Mammary epithelial cell (primary cell): ENCODE measurements around the gene HIPK4.

Source experiments
- EZH2 ChIP-seq: IDR thresholded peaks from 2 replicates; pipeline ENCODE4 v1.6.1; 2012; ENCODE audit warnings: low read length, inconsistent platforms, borderline replicate concordance
- TF ChIP-seq, protein P1 (sequence below), 2 donors: IDR thresholded peaks in 1 of 2; conservative IDR thresholded peaks in 1 of 2; 2 replicates each; pipeline ENCODE4 v1.5.1; 2011 to 2012; ENCODE audit warnings: inconsistent platforms in 2 of 2, low read length in 2 of 2, mild to moderate bottlenecking in 2 of 2, control low read depth in 1 of 2, low read depth in 1 of 2; ENCODE audit not compliant: insufficient read depth in 1 of 2; ENCODE audit errors: extremely low read depth in 1 of 2

- TF ChIP-seq, protein P1, sequence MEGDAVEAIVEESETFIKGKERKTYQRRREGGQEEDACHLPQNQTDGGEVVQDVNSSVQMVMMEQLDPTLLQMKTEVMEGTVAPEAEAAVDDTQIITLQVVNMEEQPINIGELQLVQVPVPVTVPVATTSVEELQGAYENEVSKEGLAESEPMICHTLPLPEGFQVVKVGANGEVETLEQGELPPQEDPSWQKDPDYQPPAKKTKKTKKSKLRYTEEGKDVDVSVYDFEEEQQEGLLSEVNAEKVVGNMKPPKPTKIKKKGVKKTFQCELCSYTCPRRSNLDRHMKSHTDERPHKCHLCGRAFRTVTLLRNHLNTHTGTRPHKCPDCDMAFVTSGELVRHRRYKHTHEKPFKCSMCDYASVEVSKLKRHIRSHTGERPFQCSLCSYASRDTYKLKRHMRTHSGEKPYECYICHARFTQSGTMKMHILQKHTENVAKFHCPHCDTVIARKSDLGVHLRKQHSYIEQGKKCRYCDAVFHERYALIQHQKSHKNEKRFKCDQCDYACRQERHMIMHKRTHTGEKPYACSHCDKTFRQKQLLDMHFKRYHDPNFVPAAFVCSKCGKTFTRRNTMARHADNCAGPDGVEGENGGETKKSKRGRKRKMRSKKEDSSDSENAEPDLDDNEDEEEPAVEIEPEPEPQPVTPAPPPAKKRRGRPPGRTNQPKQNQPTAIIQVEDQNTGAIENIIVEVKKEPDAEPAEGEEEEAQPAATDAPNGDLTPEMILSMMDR (conservative IDR thresholded peaks at IDR 0.05 in 1 of 2, IDR thresholded peaks at IDR 0.05 in 1 of 2; ENCODE audit: extremely low read depth in 1 of 2, insufficient read depth in 1 of 2, low read depth in 1 of 2, low read length in 2 of 2) = no peak
- no peak for TF ChIP-seq EZH2
Measured at GRCh38 chr19:40332669-40333068, 57.3 kb downstream of the HIPK4 start.
